NB4 (cell line): ENCODE data around the gene RIT2.

ENCODE experiments used
- POLR2A ChIP-seq: IDR thresholded peaks from 2 replicates; pipeline ENCODE4 v1.6.1; 2011; ENCODE audit warnings: mild to moderate bottlenecking; ENCODE audit not compliant: insufficient read length; ENCODE audit errors: extremely low read depth
- TF ChIP-seq, protein P1 (sequence below): IDR thresholded peaks from one replicate; pipeline ENCODE4 v1.5.1; 2012; ENCODE audit warnings: low read depth, low read length

DNA sequence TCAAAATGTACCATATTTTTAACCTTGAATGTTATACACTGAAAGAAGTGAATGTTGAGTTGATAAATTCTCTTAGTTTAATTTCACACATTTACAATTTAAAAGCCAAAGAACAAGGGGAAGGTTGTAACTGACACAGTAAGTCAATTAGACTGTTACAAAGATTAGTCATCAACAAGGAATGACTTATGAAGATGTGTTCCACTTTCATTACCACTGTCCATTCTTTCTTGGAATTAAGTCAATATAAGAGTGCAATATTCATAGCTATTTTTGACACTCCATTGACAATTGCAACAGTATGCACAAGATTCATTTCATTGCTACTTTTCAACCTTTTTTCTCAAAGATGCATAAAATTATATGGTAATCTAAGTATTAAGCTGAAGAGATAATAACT, 291.3 kb downstream of the RIT2 start:
- TF ChIP-seq, protein P1, sequence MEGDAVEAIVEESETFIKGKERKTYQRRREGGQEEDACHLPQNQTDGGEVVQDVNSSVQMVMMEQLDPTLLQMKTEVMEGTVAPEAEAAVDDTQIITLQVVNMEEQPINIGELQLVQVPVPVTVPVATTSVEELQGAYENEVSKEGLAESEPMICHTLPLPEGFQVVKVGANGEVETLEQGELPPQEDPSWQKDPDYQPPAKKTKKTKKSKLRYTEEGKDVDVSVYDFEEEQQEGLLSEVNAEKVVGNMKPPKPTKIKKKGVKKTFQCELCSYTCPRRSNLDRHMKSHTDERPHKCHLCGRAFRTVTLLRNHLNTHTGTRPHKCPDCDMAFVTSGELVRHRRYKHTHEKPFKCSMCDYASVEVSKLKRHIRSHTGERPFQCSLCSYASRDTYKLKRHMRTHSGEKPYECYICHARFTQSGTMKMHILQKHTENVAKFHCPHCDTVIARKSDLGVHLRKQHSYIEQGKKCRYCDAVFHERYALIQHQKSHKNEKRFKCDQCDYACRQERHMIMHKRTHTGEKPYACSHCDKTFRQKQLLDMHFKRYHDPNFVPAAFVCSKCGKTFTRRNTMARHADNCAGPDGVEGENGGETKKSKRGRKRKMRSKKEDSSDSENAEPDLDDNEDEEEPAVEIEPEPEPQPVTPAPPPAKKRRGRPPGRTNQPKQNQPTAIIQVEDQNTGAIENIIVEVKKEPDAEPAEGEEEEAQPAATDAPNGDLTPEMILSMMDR, result no peak
- no peak for TF ChIP-seq POLR2A
